ENCODE measurements around the gene CAMK2G. TPM values are rescaled to one million over a fixed set of nuclear protein-coding genes. Genes with fewer than 3 reads are reported as not detected.

Gene CAMK2G
- total RNA-seq, 1 donor from 2014 or later = 48.9 TPM

DNA sequence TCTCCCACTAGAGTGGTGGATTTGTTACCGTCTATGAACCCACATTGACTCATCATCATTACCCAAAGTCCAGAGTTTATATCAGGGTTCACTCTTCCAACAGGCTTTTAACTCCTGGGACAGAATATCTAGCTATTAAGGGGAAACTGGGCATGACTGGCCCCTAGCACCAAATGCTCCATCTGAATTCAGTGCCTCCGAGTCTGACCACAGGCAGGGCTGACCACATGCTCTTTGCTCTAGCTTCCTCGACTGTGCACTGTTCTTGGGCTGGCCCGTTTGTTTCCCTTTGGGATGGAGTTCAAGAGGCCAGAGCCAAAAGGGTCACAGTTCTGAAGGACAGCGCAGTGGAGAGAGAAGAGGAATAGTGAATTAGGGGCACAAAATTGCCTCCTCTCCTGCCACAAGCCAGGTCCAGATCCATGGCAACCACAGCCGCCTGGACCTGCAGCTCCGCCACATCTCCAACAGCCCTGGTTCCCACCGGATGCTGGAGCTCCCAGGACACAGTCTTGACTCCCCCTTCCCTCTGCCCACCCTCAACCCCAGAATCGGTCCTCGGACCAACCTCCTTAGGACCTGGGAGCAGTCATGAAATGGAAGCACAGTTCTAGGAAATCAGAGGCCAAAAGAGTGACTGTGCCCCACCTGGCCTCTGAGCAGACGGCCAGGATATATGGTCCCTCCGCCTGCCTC is 16.2 kb downstream of the CAMK2G start:
- Histone ChIP-seq H3K4me1 (peaks cover 55% of the 10 kb centered on the region), H3K4me3 (no peak overlapping the region), H3K9me3 (no peaks in the 10 kb centered on the region), H3K27me3 (no peaks in the 10 kb centered on the region), H3K36me3 (peaks cover 0 to 24% of the 10 kb centered on the region in 2 donors), H3K27ac (no peak overlapping the region)
- no peak for TF ChIP-seq POLR2A (IDR thresholded peaks at IDR 0.05)
- TF ChIP-seq, protein P1, sequence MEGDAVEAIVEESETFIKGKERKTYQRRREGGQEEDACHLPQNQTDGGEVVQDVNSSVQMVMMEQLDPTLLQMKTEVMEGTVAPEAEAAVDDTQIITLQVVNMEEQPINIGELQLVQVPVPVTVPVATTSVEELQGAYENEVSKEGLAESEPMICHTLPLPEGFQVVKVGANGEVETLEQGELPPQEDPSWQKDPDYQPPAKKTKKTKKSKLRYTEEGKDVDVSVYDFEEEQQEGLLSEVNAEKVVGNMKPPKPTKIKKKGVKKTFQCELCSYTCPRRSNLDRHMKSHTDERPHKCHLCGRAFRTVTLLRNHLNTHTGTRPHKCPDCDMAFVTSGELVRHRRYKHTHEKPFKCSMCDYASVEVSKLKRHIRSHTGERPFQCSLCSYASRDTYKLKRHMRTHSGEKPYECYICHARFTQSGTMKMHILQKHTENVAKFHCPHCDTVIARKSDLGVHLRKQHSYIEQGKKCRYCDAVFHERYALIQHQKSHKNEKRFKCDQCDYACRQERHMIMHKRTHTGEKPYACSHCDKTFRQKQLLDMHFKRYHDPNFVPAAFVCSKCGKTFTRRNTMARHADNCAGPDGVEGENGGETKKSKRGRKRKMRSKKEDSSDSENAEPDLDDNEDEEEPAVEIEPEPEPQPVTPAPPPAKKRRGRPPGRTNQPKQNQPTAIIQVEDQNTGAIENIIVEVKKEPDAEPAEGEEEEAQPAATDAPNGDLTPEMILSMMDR (IDR thresholded peaks at IDR 0.05) = no peak
- TF ChIP-seq POLR2AphosphoS5 (IDR thresholded peaks at IDR 0.05; ENCODE audit: insufficient read depth in 1 of 2, low read depth in 1 of 2) = no peak
- intact Hi-C loops (cut with DNase I) = no loop called here
- DNase-seq (ENCODE audit: extremely low spot score in 2 of 2) = no peak

DNA sequence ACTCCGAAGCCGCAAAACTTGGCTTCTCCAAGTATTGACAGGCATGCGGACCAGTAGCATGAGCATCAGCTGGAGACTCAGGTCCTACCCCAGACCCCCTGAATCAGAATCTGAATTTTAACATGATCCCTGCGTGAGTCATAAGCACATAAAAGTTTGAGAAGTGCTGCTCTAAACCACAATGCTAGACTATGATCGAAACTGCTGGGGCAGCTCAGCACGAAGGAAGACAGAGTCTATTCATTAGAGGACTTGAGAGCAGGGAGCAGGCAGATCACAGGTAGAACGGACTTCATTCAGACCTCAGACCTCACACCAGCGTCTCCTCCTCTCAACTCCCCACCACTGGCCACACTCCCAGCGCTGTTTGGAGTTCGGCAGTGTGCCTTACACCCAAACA is 16.9 kb downstream of the CAMK2G start:
- peak overlapping the region; percentile 7 for H3K27ac ChIP-seq

DNA sequence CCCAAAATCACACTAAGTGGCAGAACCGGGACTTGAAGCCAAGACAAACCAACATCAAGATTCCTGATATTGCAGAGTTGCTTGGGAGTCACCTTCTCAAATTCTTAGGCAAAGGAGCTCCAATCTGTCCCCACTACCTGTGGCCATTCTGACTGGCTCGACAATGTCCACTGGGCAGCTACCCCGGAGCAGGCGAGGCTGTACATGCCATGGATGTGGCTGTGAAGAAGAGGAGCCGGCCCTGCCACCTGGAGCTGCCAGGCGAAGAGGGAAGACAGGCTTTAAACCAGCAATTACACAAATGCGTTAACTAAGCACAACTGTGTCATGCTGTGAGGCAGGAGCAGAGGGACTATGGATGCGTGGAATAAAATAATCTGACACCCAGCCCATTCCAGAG is 18.1 kb downstream of the CAMK2G start:
- Histone ChIP-seq H3K9me3 (no peaks in the 10 kb centered on the region), H3K27ac (no peak overlapping the region), H3K4me3 (no peak overlapping the region), H3K4me1 (peaks cover 51% of the 10 kb centered on the region), H3K36me3 (peaks cover 0 to 24% of the 10 kb centered on the region in 2 donors), H3K27me3 (no peaks in the 10 kb centered on the region)
- TF ChIP-seq, protein P1 (IDR thresholded peaks at IDR 0.05) = no peak
- TF ChIP-seq POLR2A (IDR thresholded peaks at IDR 0.05) (no peak), POLR2AphosphoS5 (IDR thresholded peaks at IDR 0.05; ENCODE audit: insufficient read depth in 1 of 2, low read depth in 1 of 2) (no peak)
- DNase-seq (ENCODE audit: extremely low spot score in 2 of 2) = no peak
- intact Hi-C loops (cut with DNase I) = no loop called here

More for the DNA sequence above, 16.9 kb downstream of the CAMK2G start:
- no peak for TF ChIP-seq POLR2A (IDR thresholded peaks at IDR 0.05)
- TF ChIP-seq POLR2AphosphoS5 (IDR thresholded peaks at IDR 0.05; ENCODE audit: insufficient read depth in 1 of 2, low read depth in 1 of 2) = no peak
- TF ChIP-seq, protein P1 (IDR thresholded peaks at IDR 0.05) = no peak
- peaks cover 52% of the 10 kb centered on the region for H3K4me1 ChIP-seq
- DNase-seq (ENCODE audit: extremely low spot score in 2 of 2) = no peak
- H3K9me3 ChIP-seq = no peaks in the 10 kb centered on the region
- no peaks in the 10 kb centered on the region for H3K27me3 ChIP-seq
- peaks cover 0 to 24% of the 10 kb centered on the region in 2 donors for H3K36me3 ChIP-seq
- intact Hi-C loops (cut with DNase I) = no loop called here
- H3K4me3 ChIP-seq = no peak overlapping the region

DNA sequence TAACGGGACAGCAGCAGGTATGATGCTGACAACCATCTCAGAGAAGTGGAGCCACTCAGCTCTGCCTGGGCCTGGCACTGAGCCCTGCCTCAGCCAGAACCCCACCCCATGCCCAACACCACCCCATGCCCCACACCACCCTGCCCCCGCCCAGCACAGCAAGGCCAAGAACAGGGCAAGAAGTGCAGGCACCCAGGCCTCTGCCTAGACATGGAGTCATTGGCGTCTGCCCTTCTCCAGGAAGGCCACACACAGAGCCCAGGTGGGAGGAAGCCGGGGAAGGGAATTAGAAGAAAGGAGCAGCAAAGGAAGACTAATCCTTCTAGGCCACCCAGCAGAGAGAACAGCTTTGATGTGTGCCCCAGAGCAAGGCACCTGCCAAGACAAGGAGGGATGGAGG is 18.9 kb downstream of the CAMK2G start:
- H3K36me3 ChIP-seq = peaks cover 0 to 17% of the 10 kb centered on the region in 2 donors
- H3K27ac ChIP-seq = no peak overlapping the region
- H3K4me1 ChIP-seq = peaks cover 57% of the 10 kb centered on the region
- no peak overlapping the region for H3K4me3 ChIP-seq
- TF ChIP-seq, protein P1 (IDR thresholded peaks at IDR 0.05) = no peak
- TF ChIP-seq POLR2AphosphoS5 (IDR thresholded peaks at IDR 0.05; ENCODE audit: insufficient read depth in 1 of 2, low read depth in 1 of 2) (no peak), POLR2A (IDR thresholded peaks at IDR 0.05) (no peak)
- H3K9me3 ChIP-seq = no peaks in the 10 kb centered on the region
- DNase-seq (ENCODE audit: extremely low spot score in 2 of 2) = no peak
- H3K27me3 ChIP-seq = no peaks in the 10 kb centered on the region
- intact Hi-C loops (cut with DNase I) = no loop called here

DNA sequence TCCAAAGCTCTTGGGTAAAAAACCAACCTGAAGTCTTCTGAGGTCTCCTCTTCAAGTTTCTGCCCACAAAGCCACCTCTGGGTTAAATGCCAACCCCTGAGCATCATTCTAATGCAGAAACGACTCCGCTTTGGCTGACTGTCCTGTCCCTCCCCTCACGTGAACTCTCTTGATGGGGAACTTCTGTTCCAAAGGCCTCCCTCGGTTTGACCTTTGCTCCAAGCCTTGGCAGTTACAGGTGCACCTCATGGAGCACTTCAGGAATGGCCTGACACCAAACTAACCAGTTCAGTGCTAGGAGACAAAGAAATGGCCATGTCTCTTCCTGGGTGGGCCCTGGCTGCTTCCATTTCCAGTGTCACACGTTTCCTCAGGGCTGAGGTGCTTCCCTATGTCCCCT is 20.0 kb downstream of the CAMK2G start:
- TF ChIP-seq POLR2AphosphoS5 (IDR thresholded peaks at IDR 0.05; ENCODE audit: insufficient read depth in 1 of 2, low read depth in 1 of 2) = no peak
- TF ChIP-seq, protein P1 (IDR thresholded peaks at IDR 0.05) = no peak
- TF ChIP-seq POLR2A (IDR thresholded peaks at IDR 0.05) = no peak
- H3K27ac ChIP-seq = no peak overlapping the region
- no peaks in the 10 kb centered on the region for H3K27me3 ChIP-seq
- intact Hi-C loops (cut with DNase I) = no loop called here
- DNase-seq (ENCODE audit: extremely low spot score in 2 of 2) = no peak
- H3K36me3 ChIP-seq = peaks cover 0 to 6% of the 10 kb centered on the region in 2 donors
- H3K4me1 ChIP-seq = peaks cover 64% of the 10 kb centered on the region
- no peaks in the 10 kb centered on the region for H3K9me3 ChIP-seq
- no peak overlapping the region for H3K4me3 ChIP-seq

Measured in vagina (tissue), 2 donors.